Hepatic stellate cell (primary cell): Measurements from ENCODE around the gene RHNO1.

ENCODE experiments used
- DNase-seq: peaks from one replicate; pipeline ENCODE4 v3.0.0; 2011; ENCODE audit warnings: low spot score

Gene RHNO1

GRCh38 chr12:2877047-2877952 lies at the start of gene RHNO1, which contains the start of gene FOXM1:
Gene RHNO1, plus strand, starts transcription at chr12:2877223. Its CDS starts 8,144 bp downstream, at chr12:2885367.
Gene FOXM1, minus strand, starts transcription at chr12:2877174. Its CDS starts 2,696 bp downstream, at chr12:2874478.
- DNase-seq: peak; percentile 96

- no peak for DNase-seq
These were observed 47.7 kb upstream of the RHNO1 start for GRCh38 chr12:2829275-2829674.

GRCh38 chr12:2832550-2833127 lies 44.4 kb upstream of the RHNO1 start:
- no peak for DNase-seq

GRCh38 chr12:2833327-2833726 lies 43.7 kb upstream of the RHNO1 start:
- no peak for DNase-seq

GRCh38 chr12:2833810-2834209 lies 43.2 kb upstream of the RHNO1 start:
- peak; percentile 42 for DNase-seq

- DNase-seq: peak; percentile 64
These were observed 42.2 kb upstream of the RHNO1 start, which contains the start of gene NRIP2 for GRCh38 chr12:2834581-2835491. Gene NRIP2, minus strand, starts transcription at chr12:2835035. Its CDS starts 52 bp downstream, at chr12:2834983.

- DNase-seq: no peak
These were observed 41.2 kb upstream of the RHNO1 start for GRCh38 chr12:2835691-2836403.

GRCh38 chr12:2836574-2836973 lies 40.4 kb upstream of the RHNO1 start:
- DNase-seq: no peak

- no peak for DNase-seq
These were observed 35.9 kb upstream of the RHNO1 start for GRCh38 chr12:2841056-2841650.

- DNase-seq: peak; percentile 26
These were observed 34.1 kb upstream of the RHNO1 start for GRCh38 chr12:2842948-2843347.

- no peak for DNase-seq
These were observed 32.2 kb upstream of the RHNO1 start for GRCh38 chr12:2844786-2845185.

- peak; percentile 84 for DNase-seq
These were observed 31.7 kb upstream of the RHNO1 start for GRCh38 chr12:2845280-2845679.

- no peak for DNase-seq
These were observed 25.1 kb upstream of the RHNO1 start for GRCh38 chr12:2851931-2852330.

GRCh38 chr12:2853626-2854025 lies 23.4 kb upstream of the RHNO1 start:
- peak; percentile 94 for DNase-seq

GRCh38 chr12:2854669-2855453 lies 22.2 kb upstream of the RHNO1 start:
- no peak for DNase-seq

- no peak for DNase-seq
These were observed 21.5 kb upstream of the RHNO1 start for GRCh38 chr12:2855546-2855945.

GRCh38 chr12:2856051-2856450 lies 21.0 kb upstream of the RHNO1 start:
- DNase-seq: peak; percentile 51

GRCh38 chr12:2857021-2857431 lies 20.0 kb upstream of the RHNO1 start, which contains the start of gene TEX52:
Gene TEX52, minus strand, starts transcription at chr12:2857039. Its CDS starts 13 bp downstream, at chr12:2857026.
- no peak for DNase-seq

- no peak for DNase-seq
These were observed 19.4 kb upstream of the RHNO1 start for GRCh38 chr12:2857576-2857975.

GRCh38 chr12:2858334-2858733 lies 18.7 kb upstream of the RHNO1 start:
- DNase-seq: no peak
